Prostate gland (tissue), 2 donors: Measurements from ENCODE around the gene ELMO1. TPM values are rescaled to one million over a fixed set of nuclear protein-coding genes. Genes with fewer than 3 reads are reported as not detected.

ENCODE experiments used
- DNase-seq: peaks from one replicate; pipeline ENCODE4 v3.0.0-alpha.2; 2019; ENCODE audit warnings: low spot score
- H3K27ac ChIP-seq, 2 donors: fragments of 200-600 bp; sonication (generic); 2 replicates each; pipeline ENCODE4 v1.5.1; 2017 to 2019
- H3K27me3 ChIP-seq: fragments of 200-600 bp; sonication (generic); replicated peaks from 2 replicates; pipeline ENCODE4 v1.5.1; 2019; ENCODE audit not compliant: insufficient read depth
- H3K36me3 ChIP-seq, 2 donors: fragments of 200-600 bp; sonication (generic); 1 replicate in 1 of 2; 2 replicates in 1 of 2; pipeline versions ENCODE4 v1.5.1 to v1.8.1; 2017 to 2019
- H3K4me1 ChIP-seq: fragments of 200-600 bp; sonication (generic); replicated peaks from 2 replicates; pipeline ENCODE4 v1.5.1; 2019
- H3K4me3 ChIP-seq, 2 donors: fragments of 200-600 bp; sonication (generic); 2 replicates each; pipeline ENCODE4 v1.5.1; 2017 to 2019
- H3K9me3 ChIP-seq: fragments of 200-600 bp; sonication (generic); 2 replicates; pipeline ENCODE4 v1.5.1; 2017
- POLR2A ChIP-seq: fragments of 450-650 bp; IDR thresholded peaks from one replicate; pipeline ENCODE4 v1.6.1; 2016; ENCODE audit warnings: antibody characterized with exemption, mild to moderate bottlenecking
- POLR2AphosphoS5 ChIP-seq: sonication (generic); formaldehyde crosslinking; IDR thresholded peaks from one replicate; pipeline ENCODE4 v1.6.1; 2017; ENCODE audit warnings: antibody characterized with exemption
- WGBS: methylation state at CpG from one replicate; pipeline ENCODE4 v1.1.5; 2018; 5-methylcytosine and 5-hydroxymethylcytosine counted together
- intact Hi-C: fragments of 100-400 bp; cut with DNase I; formaldehyde crosslinking; loops from one replicate; pipeline ENCODE4 v1.14.2; 2022
- total RNA-seq, 2 donors: library from RNA; depleted of rRNA; stranded (reverse); fragments of >200 nt; gene quantifications; one replicate each; pipeline ENCODE4 v1.1.0, GENCODE V29; 2016
- TF ChIP-seq, protein P1 (sequence below), 4 experiments: fragments of 200-600 bp in 2 of 4; fragments of 450-650 bp in 2 of 4; sonication (generic) in 2 of 4; IDR thresholded peaks; 1 replicate in 3 of 4; 2 replicates in 1 of 4; pipeline ENCODE4 v1.5.1; 2016 to 2019; ENCODE audit warnings: antibody characterized with exemption in 4 of 4, mild to moderate bottlenecking in 2 of 4, moderate library complexity in 2 of 4

ELMO1 gene
- total RNA-seq, 2 donors from 2014 or later = 6.7 to 19.3 TPM

DNA sequence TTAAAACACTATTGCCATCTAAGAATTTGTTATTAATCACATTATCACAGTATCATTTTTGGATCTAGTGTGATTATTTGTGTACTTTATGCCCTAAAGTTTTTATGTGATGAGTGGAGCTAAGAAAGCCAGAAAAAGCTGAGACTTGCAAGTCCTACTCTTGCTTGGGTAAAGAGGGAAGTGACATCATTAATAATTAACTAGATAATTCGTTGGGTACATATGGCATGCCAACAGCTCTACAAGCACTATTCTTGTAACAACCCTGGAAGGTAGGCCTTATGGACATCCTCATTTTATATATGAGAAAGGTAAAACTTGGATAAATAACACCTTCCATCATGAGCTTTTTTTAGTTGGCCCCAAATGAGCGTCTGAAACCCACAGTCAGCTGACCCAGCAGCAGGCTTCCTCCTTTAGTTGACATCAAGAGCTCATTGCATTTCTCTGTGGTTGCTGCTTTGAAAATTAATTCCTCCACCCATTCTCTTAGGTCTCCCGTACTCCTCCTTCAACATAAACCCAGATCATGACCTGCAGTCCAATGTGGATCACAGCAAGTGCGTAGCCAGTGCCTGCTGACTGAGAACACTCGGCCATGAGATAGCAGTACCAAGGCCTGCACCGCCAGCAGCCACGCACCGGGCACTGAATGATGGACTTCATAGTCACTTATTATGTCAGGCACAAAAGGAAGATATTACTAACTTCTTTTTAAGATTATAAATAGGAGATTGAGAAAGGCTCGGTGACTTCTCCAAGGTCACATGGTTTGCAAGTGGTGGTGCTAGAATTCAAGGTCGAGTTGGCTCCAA, 432.4 kb downstream of the ELMO1 start:
- intact Hi-C loops = no loop called here
- Histone ChIP-seq H3K4me3 (no peak overlapping the region), H3K27me3 (no peaks in the 10 kb centered on the region), H3K9me3 (no peaks in the 10 kb centered on the region), H3K27ac (no peak overlapping the region), H3K4me1 (no peaks in the 10 kb centered on the region), H3K36me3 (no peaks in the 10 kb centered on the region)
- no peak for DNase-seq
- 86% methylated on average over 10 of the region's 10 CpGs for WGBS
- TF ChIP-seq, protein P1, sequence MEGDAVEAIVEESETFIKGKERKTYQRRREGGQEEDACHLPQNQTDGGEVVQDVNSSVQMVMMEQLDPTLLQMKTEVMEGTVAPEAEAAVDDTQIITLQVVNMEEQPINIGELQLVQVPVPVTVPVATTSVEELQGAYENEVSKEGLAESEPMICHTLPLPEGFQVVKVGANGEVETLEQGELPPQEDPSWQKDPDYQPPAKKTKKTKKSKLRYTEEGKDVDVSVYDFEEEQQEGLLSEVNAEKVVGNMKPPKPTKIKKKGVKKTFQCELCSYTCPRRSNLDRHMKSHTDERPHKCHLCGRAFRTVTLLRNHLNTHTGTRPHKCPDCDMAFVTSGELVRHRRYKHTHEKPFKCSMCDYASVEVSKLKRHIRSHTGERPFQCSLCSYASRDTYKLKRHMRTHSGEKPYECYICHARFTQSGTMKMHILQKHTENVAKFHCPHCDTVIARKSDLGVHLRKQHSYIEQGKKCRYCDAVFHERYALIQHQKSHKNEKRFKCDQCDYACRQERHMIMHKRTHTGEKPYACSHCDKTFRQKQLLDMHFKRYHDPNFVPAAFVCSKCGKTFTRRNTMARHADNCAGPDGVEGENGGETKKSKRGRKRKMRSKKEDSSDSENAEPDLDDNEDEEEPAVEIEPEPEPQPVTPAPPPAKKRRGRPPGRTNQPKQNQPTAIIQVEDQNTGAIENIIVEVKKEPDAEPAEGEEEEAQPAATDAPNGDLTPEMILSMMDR (IDR thresholded peaks at IDR 0.05) = no peak
- TF ChIP-seq POLR2AphosphoS5 = no peak
- TF ChIP-seq POLR2A = no peak

DNA sequence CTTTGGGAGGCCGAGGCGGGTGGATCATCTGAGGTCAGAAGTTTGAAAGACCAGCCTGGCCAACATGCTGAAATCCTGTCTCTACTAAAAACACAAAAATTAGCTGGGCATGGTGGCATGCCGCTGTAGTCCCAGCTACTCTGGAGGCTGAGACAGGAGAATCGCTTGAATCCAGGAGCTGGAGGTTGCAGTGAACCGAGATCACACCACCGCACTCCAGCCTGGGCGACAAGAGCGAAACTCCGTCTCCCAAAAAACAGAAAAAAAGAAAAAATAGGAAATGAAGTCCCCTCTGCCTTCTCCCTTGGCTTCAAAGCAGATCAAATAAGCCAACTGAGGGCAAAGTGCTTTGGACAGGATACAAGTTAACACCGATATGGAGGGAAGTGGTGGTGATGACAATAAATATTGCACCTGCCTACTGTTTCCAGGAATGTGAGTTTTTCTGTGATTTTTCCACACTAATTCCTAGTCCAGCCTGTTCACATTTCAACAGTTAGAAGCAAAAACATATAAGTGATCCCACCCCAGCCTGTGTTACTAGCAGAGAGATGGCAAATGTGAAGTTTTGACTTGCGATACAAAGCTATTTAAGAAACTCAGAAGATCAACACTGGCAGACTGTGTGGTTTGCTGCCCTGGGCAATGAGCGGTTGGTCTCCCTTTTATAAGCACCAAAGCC, 433.2 kb downstream of the ELMO1 start:
- Histone ChIP-seq H3K4me3 (no peak overlapping the region), H3K9me3 (no peaks in the 10 kb centered on the region), H3K4me1 (no peaks in the 10 kb centered on the region), H3K27me3 (no peaks in the 10 kb centered on the region), H3K36me3 (no peaks in the 10 kb centered on the region), H3K27ac (no peak overlapping the region)
- intact Hi-C loops = no loop called here
- 93% methylated on average over 12 of the region's 12 CpGs for whole genome bisulfite sequencing
- TF ChIP-seq POLR2AphosphoS5 (no peak), POLR2A (no peak)
- TF ChIP-seq, protein P1 (IDR thresholded peaks at IDR 0.05) = no peak
- no peak for DNase-seq

DNA sequence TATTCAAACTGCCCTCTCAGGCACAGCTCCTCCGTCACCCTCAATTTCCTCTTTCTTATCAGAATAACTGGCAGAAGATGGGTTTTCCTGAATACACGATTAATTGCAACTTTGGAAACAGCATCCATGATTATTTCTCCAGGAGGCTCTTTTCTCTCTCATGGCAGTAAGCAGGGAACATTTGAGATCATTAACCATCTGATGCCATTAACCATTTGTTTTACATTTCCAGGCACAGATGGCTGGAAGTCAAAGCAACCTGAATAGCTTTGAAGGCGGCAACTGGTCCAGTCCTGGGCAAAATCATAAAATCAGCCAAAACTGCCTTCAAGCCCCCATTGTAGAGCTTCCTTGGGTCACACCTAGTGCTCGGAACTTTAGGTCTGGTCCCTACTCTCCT, 434.9 kb downstream of the ELMO1 start:
- no peaks in the 10 kb centered on the region for H3K9me3 ChIP-seq
- 89% methylated on average over 4 of the region's 4 CpGs for WGBS
- intact Hi-C loops = no loop called here
- H3K4me3 ChIP-seq = no peak overlapping the region
- no peaks in the 10 kb centered on the region for H3K27me3 ChIP-seq
- no peak for DNase-seq
- H3K4me1 ChIP-seq = no peaks in the 10 kb centered on the region
- H3K27ac ChIP-seq = no peak overlapping the region
- H3K36me3 ChIP-seq = no peaks in the 10 kb centered on the region
- TF ChIP-seq POLR2A (no peak), POLR2AphosphoS5 (no peak)
- TF ChIP-seq, protein P1 (IDR thresholded peaks at IDR 0.05) = no peak

DNA sequence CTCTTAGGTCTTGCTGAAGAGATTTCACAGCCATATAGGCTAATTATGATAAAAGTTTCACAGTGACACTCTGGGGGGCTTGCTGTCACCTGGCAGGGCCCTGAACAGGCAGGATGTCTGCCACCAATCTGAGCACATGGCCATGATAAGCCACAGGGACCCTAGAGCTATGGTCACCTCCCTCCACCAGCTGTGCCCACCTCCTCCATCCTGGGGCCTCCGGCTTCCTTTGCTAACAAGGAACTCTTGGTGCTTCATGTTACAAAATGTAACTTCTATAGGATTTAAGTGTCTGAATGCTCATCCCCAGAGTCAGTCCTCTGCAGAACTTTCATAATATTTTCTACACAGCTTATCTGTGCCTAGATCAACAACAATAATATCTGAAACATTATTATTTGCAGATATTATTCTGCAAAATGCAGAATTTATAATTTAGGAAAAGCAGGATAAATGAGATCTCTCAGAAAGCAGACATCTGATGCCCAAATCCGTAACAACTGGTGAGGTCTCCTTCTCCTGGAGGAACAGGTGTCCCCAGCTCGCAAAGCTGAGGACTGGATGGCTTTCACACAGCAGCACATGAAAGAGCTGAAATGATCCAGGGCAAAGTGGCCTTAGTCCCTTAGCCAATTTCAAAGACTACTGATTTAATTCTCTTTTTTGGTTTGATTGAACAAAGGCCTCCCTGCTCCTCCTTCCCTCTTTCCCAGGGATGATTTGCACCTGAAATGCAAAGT, 437.3 kb downstream of the ELMO1 start:
- WGBS = 92% methylated on average over 3 of the region's 3 CpGs
- DNase-seq = no peak
- Histone ChIP-seq H3K36me3 (no peaks in the 10 kb centered on the region), H3K27ac (no peak overlapping the region), H3K4me1 (no peaks in the 10 kb centered on the region), H3K4me3 (no peak overlapping the region), H3K9me3 (no peaks in the 10 kb centered on the region), H3K27me3 (no peaks in the 10 kb centered on the region)
- intact Hi-C loops = no loop called here
- TF ChIP-seq, protein P1 (IDR thresholded peaks at IDR 0.05) = no peak
- TF ChIP-seq POLR2A = no peak
- no peak for TF ChIP-seq POLR2AphosphoS5
